ENCODE data around the gene NOTCH4.

GRCh38 chr6:32271429-32271828 is 47.6 kb upstream of the NOTCH4 start:
- TF ChIP-seq CTCF (conservative IDR thresholded peaks at IDR 0.05; ENCODE audit: low read depth in 2 of 2) (no peak), EZH2 (IDR thresholded peaks at IDR 0.05; ENCODE audit: low read depth, unreplicated experiment) (no peak), REST (IDR thresholded peaks at IDR 0.05; ENCODE audit: unreplicated experiment) (no peak), JUNB (IDR thresholded peaks at IDR 0.05; ENCODE audit: unreplicated experiment) (no peak), EZH2phosphoT487 (IDR thresholded peaks at IDR 0.05; ENCODE audit: unreplicated experiment) (no peak), POLR2AphosphoS5 (IDR thresholded peaks at IDR 0.05; ENCODE audit: low read depth) (no peak), ZNF114 (CRISPR knock-in tag; IDR thresholded peaks at IDR 0.05) (no peak), ZNF462 (CRISPR knock-in tag; IDR thresholded peaks at IDR 0.05) (no peak), NANOG (IDR thresholded peaks at IDR 0.05; ENCODE audit: borderline replicate concordance) (no peak), CREB1 (CRISPR knock-in tag; IDR thresholded peaks at IDR 0.05; ENCODE audit: low read depth) (no peak), ZNF331 (CRISPR knock-in tag; IDR thresholded peaks at IDR 0.05; ENCODE audit: low read depth) (no peak), STAT1 (IDR thresholded peaks at IDR 0.05; ENCODE audit: unreplicated experiment) (no peak)
- TF ChIP-seq, protein P1, sequence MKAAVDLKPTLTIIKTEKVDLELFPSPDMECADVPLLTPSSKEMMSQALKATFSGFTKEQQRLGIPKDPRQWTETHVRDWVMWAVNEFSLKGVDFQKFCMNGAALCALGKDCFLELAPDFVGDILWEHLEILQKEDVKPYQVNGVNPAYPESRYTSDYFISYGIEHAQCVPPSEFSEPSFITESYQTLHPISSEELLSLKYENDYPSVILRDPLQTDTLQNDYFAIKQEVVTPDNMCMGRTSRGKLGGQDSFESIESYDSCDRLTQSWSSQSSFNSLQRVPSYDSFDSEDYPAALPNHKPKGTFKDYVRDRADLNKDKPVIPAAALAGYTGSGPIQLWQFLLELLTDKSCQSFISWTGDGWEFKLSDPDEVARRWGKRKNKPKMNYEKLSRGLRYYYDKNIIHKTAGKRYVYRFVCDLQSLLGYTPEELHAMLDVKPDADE (IDR thresholded peaks at IDR 0.05) = no peak

Measured in GM23338 (cell line).